Caco-2 (cell line): Measurements from ENCODE around the gene CDH7. TPM values are rescaled to one million over a fixed set of nuclear protein-coding genes. Genes with fewer than 3 reads are reported as not detected.

Experiments used
- BruUV-seq: library from RNA; stranded (reverse); fragments of 400-500 nt; replicated peaks from 2 replicates; lab custom pipeline; 2021; lab: Mats Ljungman, UMichigan
- CTCF ChIA-PET: fragments of 300-600 bp; sonication (Branson Sonifier 250); formaldehyde crosslinking; loops from one replicate; lab custom pipeline; 2022; ENCODE audit warnings: antibody characterized with exemption; lab: Charles Lee
- POLR2A ChIA-PET: fragments of 300-600 bp; sonication (Branson Sonifier 250); formaldehyde crosslinking; loops from one replicate; lab custom pipeline; 2022; ENCODE audit warnings: antibody characterized with exemption; lab: Charles Lee
- DNase-seq, 2 experiments: peaks; one replicate each; pipeline versions ENCODE4 v3.0.0 to v3.0.0-alpha.2; 2020 to 2022
- H3K27me3 ChIP-seq: replicated peaks from 2 replicates; pipeline ENCODE4 v1.6.0; 2011; ENCODE audit warnings: low read length; ENCODE audit not compliant: control insufficient read depth, insufficient read depth
- H3K36me3 ChIP-seq: 2 replicates; pipeline ENCODE4 v1.5.1; 2011; ENCODE audit warnings: low read length; ENCODE audit not compliant: control insufficient read depth, insufficient read depth
- H3K4me1 ChIP-seq: fragments of 250-450 bp; sonication (Bioruptor Pico); 2 replicates; pipeline ENCODE4 v1.5.1; 2020; ENCODE audit warnings: mild to moderate bottlenecking
- H3K4me3 ChIP-seq: 2 replicates; pipeline ENCODE4 v1.5.1; 2011; ENCODE audit warnings: low read depth, mild to moderate bottlenecking, control low read depth, low read length
- H3K9me3 ChIP-seq: fragments of 250-450 bp; sonication (Bioruptor Pico); 2 replicates; pipeline ENCODE4 v1.5.1; 2020; ENCODE audit warnings: mild to moderate bottlenecking, moderate library complexity
- H3K27ac Mint-ChIP-seq: one replicate; pipeline ENCODE4 v1.8.0; 2022; ENCODE audit warnings: mixed read lengths; ENCODE audit not compliant: unreplicated experiment
- H3K27me3 Mint-ChIP-seq: one replicate; pipeline ENCODE4 v1.8.0; 2022; ENCODE audit warnings: mixed read lengths; ENCODE audit not compliant: insufficient read depth, unreplicated experiment
- H3K36me3 Mint-ChIP-seq: one replicate; pipeline ENCODE4 v1.8.0; 2022; ENCODE audit warnings: mild to moderate bottlenecking, mixed read lengths; ENCODE audit not compliant: insufficient read depth, unreplicated experiment
- H3K4me1 Mint-ChIP-seq: one replicate; pipeline ENCODE4 v1.8.0; 2022; ENCODE audit warnings: low read depth, mixed read lengths; ENCODE audit not compliant: unreplicated experiment
- H3K4me3 Mint-ChIP-seq: one replicate; pipeline ENCODE4 v1.8.0; 2022; ENCODE audit warnings: mild to moderate bottlenecking, moderate library complexity, mixed read lengths; ENCODE audit not compliant: unreplicated experiment
- H3K9me3 Mint-ChIP-seq: one replicate; pipeline ENCODE4 v1.8.0; 2022; ENCODE audit warnings: mixed read lengths; ENCODE audit not compliant: unreplicated experiment
- CTCF ChIP-seq, 2 experiments: fragments of 200-600 bp in 1 of 2; IDR thresholded peaks; 1 replicate in 1 of 2; 2 replicates in 1 of 2; pipeline versions ENCODE4 v1.5.1 to v1.8.0; 2011 to 2022; ENCODE audit warnings: antibody characterized with exemption in 1 of 2, control low read depth in 1 of 2, inconsistent platforms in 1 of 2, low read depth in 1 of 2, low read length in 1 of 2, mild to moderate bottlenecking in 1 of 2, moderate library complexity in 1 of 2; ENCODE audit not compliant: insufficient read depth in 1 of 2, severe bottlenecking in 1 of 2, unreplicated experiment in 1 of 2
- intact Hi-C: fragments of 100-400 bp; cut with micrococcal nuclease; formaldehyde crosslinking; loops from one replicate; pipeline ENCODE4 v1.10.0; 2022; ENCODE audit not compliant: unreplicated experiment
- total RNA-seq: library from RNA; stranded (reverse); gene quantifications from 2 replicates; pipeline ENCODE4 v1.2.3, GENCODE V29; 2022

Gene CDH7
- total RNA-seq, 1 experiment from 2014 or later = 0.16 TPM

- intact Hi-C loops = loop anchor here (1.0 to 10.0 kb wide), 4 partner anchors 28 to 769 kb away; no protein-coding TSS in a partner anchor
- no TSS peak for BruUV-seq
- Histone ChIP-seq H3K27me3 (no peaks in the 10 kb centered on the region), H3K4me3 (no peak overlapping the region), H3K4me1 (no peaks in the 10 kb centered on the region), H3K9me3 (no peaks in the 10 kb centered on the region), H3K36me3 (no peaks in the 10 kb centered on the region)
- ChIA-PET POLR2A (no interaction called here), CTCF (interaction anchor here (0.6 to 1.2 kb wide), 3 partner anchors 28 to 63 kb away, joined by 3 to 15 read pairs (median 5); no protein-coding TSS in a partner anchor)
- peak; percentile 35 to 48 for DNase-seq
- no peak overlapping the region for H3K27ac Mint-ChIP-seq
- no peaks in the 10 kb centered on the region for H3K9me3 Mint-ChIP-seq
- no peak overlapping the region for H3K4me3 Mint-ChIP-seq
- no peaks in the 10 kb centered on the region for H3K4me1 Mint-ChIP-seq
- H3K27me3 Mint-ChIP-seq = peaks cover 6% of the 10 kb centered on the region
- peak in 1 of 2 experiments; percentile 48 for TF ChIP-seq CTCF (IDR thresholded peaks at IDR 0.05; ENCODE audit: insufficient read depth in 1 of 2, low read depth in 1 of 2, low read length in 1 of 2, severe bottlenecking in 1 of 2, unreplicated experiment in 1 of 2)
- H3K36me3 Mint-ChIP-seq = no peaks in the 10 kb centered on the region
Observed at GRCh38 chr18:65725251-65726050, 25.4 kb upstream of the CDH7 start.

- Histone ChIP-seq H3K4me1 (no peaks in the 10 kb centered on the region), H3K9me3 (no peaks in the 10 kb centered on the region), H3K36me3 (no peaks in the 10 kb centered on the region), H3K4me3 (no peak overlapping the region), H3K27me3 (no peaks in the 10 kb centered on the region)
- Mint-ChIP-seq H3K36me3 (no peaks in the 10 kb centered on the region), H3K4me3 (no peak overlapping the region), H3K27me3 (no peaks in the 10 kb centered on the region), H3K9me3 (no peaks in the 10 kb centered on the region), H3K4me1 (no peaks in the 10 kb centered on the region), H3K27ac (no peak overlapping the region)
- ChIA-PET POLR2A (no interaction called here), CTCF (no interaction called here)
- intact Hi-C loops = no loop called here
- BruUV-seq = no TSS peak
- DNase-seq = no peak
- no peak for TF ChIP-seq CTCF (IDR thresholded peaks at IDR 0.05; ENCODE audit: insufficient read depth in 1 of 2, low read depth in 1 of 2, low read length in 1 of 2, severe bottlenecking in 1 of 2, unreplicated experiment in 1 of 2)
Observed at GRCh38 chr18:65735155-65735554, 15.7 kb upstream of the CDH7 start.

GRCh38 chr18:65737471-65737955 lies 13.3 kb upstream of the CDH7 start:
- POLR2A ChIA-PET = no interaction called here
- no peaks in the 10 kb centered on the region for H3K27me3 ChIP-seq
- no peaks in the 10 kb centered on the region for H3K36me3 ChIP-seq
- H3K36me3 Mint-ChIP-seq = no peaks in the 10 kb centered on the region
- CTCF ChIA-PET = no interaction called here
- no peaks in the 10 kb centered on the region for H3K4me1 Mint-ChIP-seq
- intact Hi-C loops = no loop called here
- no peaks in the 10 kb centered on the region for H3K9me3 ChIP-seq
- H3K4me1 ChIP-seq = no peaks in the 10 kb centered on the region
- DNase-seq = no peak
- no peak overlapping the region for H3K4me3 Mint-ChIP-seq
- no peaks in the 10 kb centered on the region for H3K9me3 Mint-ChIP-seq
- H3K27me3 Mint-ChIP-seq = no peaks in the 10 kb centered on the region
- no TSS peak for BruUV-seq
- no peak overlapping the region for H3K27ac Mint-ChIP-seq
- no peak for TF ChIP-seq CTCF (IDR thresholded peaks at IDR 0.05; ENCODE audit: insufficient read depth in 1 of 2, low read depth in 1 of 2, low read length in 1 of 2, severe bottlenecking in 1 of 2, unreplicated experiment in 1 of 2)
- H3K4me3 ChIP-seq = no peak overlapping the region
